Neural cell (in vitro differentiated cells): Measurements from ENCODE around the gene KMT2D. TPM values are rescaled to one million over a fixed set of nuclear protein-coding genes. Genes with fewer than 3 reads are reported as not detected.

Experiments
- H2AFZ ChIP-seq: fragments of 200-600, 300-800 bp; sonication (generic), shearing (Covaris generic); 2 replicates; pipeline ENCODE4 v1.6.0; 2014; ENCODE audit warnings: low read depth, mild to moderate bottlenecking, antibody characterized with exemption, low read length, moderate library complexity
- H3F3A ChIP-seq: fragments of 200-600 bp; shearing (Covaris generic); 2 replicates; pipeline ENCODE4 v1.6.1; 2016; ENCODE audit warnings: mild to moderate bottlenecking, moderate library complexity, mixed read lengths, antibody characterized with exemption, low read length; ENCODE audit not compliant: insufficient read depth, poor library complexity, severe bottlenecking
- H3K27ac ChIP-seq: fragments of 200-600, 300-800 bp; sonication (generic), shearing (Covaris generic); 2 replicates; pipeline ENCODE4 v1.5.1; 2014; ENCODE audit warnings: mild to moderate bottlenecking, low read length, moderate library complexity
- H3K27me3 ChIP-seq: fragments of 300-800, 200-600 bp; sonication (generic), shearing (Covaris generic); 2 replicates; pipeline ENCODE4 v1.6.0; 2014; ENCODE audit warnings: mild to moderate bottlenecking, low read depth, low read length, moderate library complexity; ENCODE audit not compliant: insufficient read depth
- H3K36me3 ChIP-seq: fragments of 300-800, 200-600 bp; sonication (generic), shearing (Covaris generic); 2 replicates; pipeline ENCODE4 v1.5.1; 2014; ENCODE audit warnings: mild to moderate bottlenecking, antibody characterized with exemption, low read length, moderate library complexity; ENCODE audit not compliant: insufficient read depth
- H3K4me2 ChIP-seq: fragments of 300-800, 200-600 bp; sonication (generic), shearing (Covaris generic); 2 replicates; pipeline ENCODE4 v1.6.0; 2014; ENCODE audit warnings: mild to moderate bottlenecking, low read length
- H3K4me3 ChIP-seq: fragments of 300-800, 200-600 bp; sonication (generic), shearing (Covaris generic); 2 replicates; pipeline ENCODE4 v1.5.1; 2014; ENCODE audit warnings: mild to moderate bottlenecking, low read length, moderate library complexity
- H3K79me2 ChIP-seq: fragments of 200-600 bp; shearing (Covaris generic); replicated peaks from 2 replicates; pipeline ENCODE4 v1.6.0; 2014; ENCODE audit warnings: mild to moderate bottlenecking, low read length, moderate library complexity; ENCODE audit not compliant: insufficient read depth
- H3K9ac ChIP-seq: fragments of 300-800, 200-600 bp; sonication (generic), shearing (Covaris generic); 2 replicates; pipeline ENCODE4 v1.6.1; 2016; ENCODE audit warnings: mild to moderate bottlenecking, low read length, mixed read lengths
- H3K9me2 ChIP-seq: fragments of 200-600 bp; shearing (Covaris generic); 2 replicates; pipeline ENCODE4 v1.6.1; 2016; ENCODE audit warnings: mild to moderate bottlenecking, low read length, mixed read lengths; ENCODE audit not compliant: insufficient read depth
- H3K9me3 ChIP-seq: fragments of 200-600, 300-800 bp; sonication (generic), shearing (Covaris generic); 2 replicates; pipeline ENCODE4 v1.6.1; 2016; ENCODE audit warnings: mild to moderate bottlenecking, mixed run types, low read length, moderate library complexity, mixed read lengths
- H4K20me1 ChIP-seq: fragments of 200-600 bp; shearing (Covaris generic); 2 replicates; pipeline ENCODE4 v1.6.1; 2016; ENCODE audit warnings: mild to moderate bottlenecking, mixed run types; ENCODE audit not compliant: insufficient read depth
- EP300 ChIP-seq: fragments of 450-650 bp; conservative IDR thresholded peaks from 2 replicates; pipeline ENCODE4 v1.6.1; 2014; ENCODE audit warnings: antibody characterized with exemption, mild to moderate bottlenecking, moderate library complexity; ENCODE audit not compliant: poor library complexity, severe bottlenecking
- EZH2 ChIP-seq: fragments of 200-600, 300-800 bp; shearing (Covaris generic), sonication (generic); IDR thresholded peaks from 2 replicates; pipeline ENCODE4 v1.6.1; 2014; ENCODE audit warnings: antibody characterized with exemption, low read length, borderline replicate concordance, mild to moderate bottlenecking; ENCODE audit not compliant: insufficient read depth, poor library complexity, severe bottlenecking
- MXI1 ChIP-seq: fragments of 450-650 bp; conservative IDR thresholded peaks from 2 replicates; pipeline ENCODE4 v1.6.1; 2014; ENCODE audit warnings: antibody characterized with exemption, mild to moderate bottlenecking; ENCODE audit not compliant: poor library complexity, severe bottlenecking
- POLR2AphosphoS5 ChIP-seq: IDR thresholded peaks from 2 replicates; pipeline ENCODE4 v1.6.1; 2012
- RAD21 ChIP-seq: fragments of 450-650 bp; conservative IDR thresholded peaks from 2 replicates; pipeline ENCODE4 v1.6.1; 2014; ENCODE audit warnings: antibody characterized with exemption, mild to moderate bottlenecking, moderate library complexity
- SMC3 ChIP-seq: fragments of 450-650 bp; conservative IDR thresholded peaks from 2 replicates; pipeline ENCODE4 v1.6.1; 2014; ENCODE audit warnings: antibody characterized with exemption, mild to moderate bottlenecking, moderate library complexity; ENCODE audit not compliant: poor library complexity
- TAF1 ChIP-seq: IDR thresholded peaks from 2 replicates; pipeline ENCODE4 v1.6.1; 2012; ENCODE audit warnings: low read depth
- polyA plus RNA-seq: library from polyadenylated mRNA; depleted of rRNA; stranded (reverse); fragments of >200 nt; gene quantifications from 2 replicates; pipeline ENCODE4 v1.2.3, GENCODE V29; 2014
- TF ChIP-seq, protein P1 (sequence below): IDR thresholded peaks from 2 replicates; pipeline ENCODE4 v1.6.1; 2012; ENCODE audit warnings: borderline replicate concordance
- TF ChIP-seq, protein P2 (sequence below): fragments of 450-650 bp; IDR thresholded peaks from 2 replicates; pipeline ENCODE4 v1.5.1; 2014; ENCODE audit warnings: antibody characterized with exemption, mild to moderate bottlenecking, moderate library complexity; ENCODE audit not compliant: poor library complexity, severe bottlenecking

KMT2D gene
- polyA plus RNA-seq, 1 donor from 2014 or later, result 15.8 TPM

DNA sequence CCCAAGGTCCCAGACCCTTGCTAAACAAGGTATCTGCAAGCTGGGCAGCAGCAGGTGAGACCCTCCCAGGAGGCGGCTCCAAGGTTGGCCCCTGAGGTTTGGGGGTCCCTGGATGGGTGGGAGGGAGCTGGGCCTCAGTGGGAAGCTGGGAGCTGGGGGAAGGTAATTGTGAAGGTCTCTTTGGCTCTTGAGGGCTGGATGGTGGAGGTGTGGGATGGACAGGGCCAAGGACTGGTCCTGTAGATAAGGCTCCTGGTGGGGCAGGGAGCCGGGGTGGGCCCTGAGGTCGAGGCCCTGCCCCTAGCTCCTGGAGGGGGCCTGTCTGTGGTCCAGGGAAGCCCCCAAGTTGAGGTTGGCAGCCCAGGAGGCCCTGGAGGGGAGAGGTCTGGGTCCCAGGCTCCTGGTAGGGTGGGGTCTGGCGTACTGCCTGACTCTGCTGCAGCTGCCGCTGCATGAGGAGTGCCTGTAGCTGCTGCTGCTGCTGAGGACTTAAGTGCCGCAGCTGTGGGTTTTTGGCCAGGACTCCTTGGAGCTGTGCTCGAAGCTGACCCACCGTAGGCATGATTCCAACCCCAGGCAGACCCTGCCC lies 28.9 kb downstream of the KMT2D start:
- TF ChIP-seq EP300 (no peak), RAD21 (no peak), TAF1 (no peak), SMC3 (no peak)
- no peaks in the 10 kb centered on the region for H4K20me1 ChIP-seq
- H3K4me2 ChIP-seq, result no peak overlapping the region
- H3K9me2 ChIP-seq, result no peaks in the 10 kb centered on the region
- H3K9me3 ChIP-seq, result no peaks in the 10 kb centered on the region
- H3K27me3 ChIP-seq, result no peaks in the 10 kb centered on the region
- no peaks in the 10 kb centered on the region for H3F3A ChIP-seq
- no peak overlapping the region for H3K9ac ChIP-seq
- no peak overlapping the region for H3K4me3 ChIP-seq
- H3K79me2 ChIP-seq, result no peaks in the 10 kb centered on the region
- no peaks in the 10 kb centered on the region for H3K36me3 ChIP-seq
- no peak overlapping the region for H2AFZ ChIP-seq
- H3K27ac ChIP-seq, result no peak overlapping the region

DNA sequence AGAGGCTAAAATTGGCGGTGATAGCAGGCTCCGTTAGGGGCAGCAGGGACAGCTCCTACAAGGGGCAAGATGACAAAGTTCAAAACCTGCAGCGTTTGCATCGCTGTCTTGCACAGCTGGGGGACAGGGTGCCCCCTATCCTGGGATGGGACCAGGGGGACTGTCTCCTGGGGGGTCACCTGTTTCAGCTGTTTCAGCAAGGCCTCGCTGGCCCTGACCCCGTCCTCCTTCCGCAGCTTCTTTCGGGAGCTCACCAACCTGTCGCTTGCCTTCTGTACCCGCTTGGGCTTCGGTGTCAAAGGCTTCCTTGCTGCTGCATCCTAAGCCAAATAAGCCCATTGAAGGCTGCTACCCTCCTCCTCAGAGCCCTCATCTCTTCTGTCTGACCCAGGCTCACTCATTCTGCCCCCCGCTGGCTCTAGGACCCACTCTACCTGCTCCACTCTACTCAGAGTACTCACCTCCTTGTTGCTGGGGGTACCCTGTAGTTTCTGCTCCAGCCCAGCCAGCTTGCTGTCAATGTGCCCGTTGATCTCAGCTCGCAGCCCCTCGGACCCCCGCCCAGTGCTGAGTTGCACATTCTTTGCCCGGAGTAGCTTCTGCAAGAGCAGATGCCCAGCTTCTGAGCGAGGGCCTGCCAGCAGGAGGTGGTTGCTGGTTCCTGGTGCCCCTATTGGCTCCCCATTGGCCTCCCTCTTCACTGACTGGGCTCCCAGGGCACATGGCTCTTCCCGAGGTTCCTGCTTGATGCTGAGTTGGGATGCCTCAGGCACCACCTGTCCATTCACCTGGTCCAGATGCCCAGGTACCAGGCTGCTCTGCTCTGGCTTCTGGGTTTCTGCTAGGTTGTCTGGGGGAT lies 29.7 kb downstream of the KMT2D start:
- no peak overlapping the region for H3K27ac ChIP-seq

More for the DNA sequence above, 29.7 kb downstream of the KMT2D start:
- H3K27me3 ChIP-seq, result no peaks in the 10 kb centered on the region
- H3K79me2 ChIP-seq, result no peaks in the 10 kb centered on the region
- no peak overlapping the region for H3K9ac ChIP-seq
- H3F3A ChIP-seq, result no peaks in the 10 kb centered on the region
- no peak overlapping the region for H2AFZ ChIP-seq
- TF ChIP-seq EZH2 (no peak), MXI1 (no peak), RAD21 (no peak), EP300 (no peak), POLR2AphosphoS5 (no peak), TAF1 (no peak), SMC3 (no peak)
- TF ChIP-seq, protein P1, sequence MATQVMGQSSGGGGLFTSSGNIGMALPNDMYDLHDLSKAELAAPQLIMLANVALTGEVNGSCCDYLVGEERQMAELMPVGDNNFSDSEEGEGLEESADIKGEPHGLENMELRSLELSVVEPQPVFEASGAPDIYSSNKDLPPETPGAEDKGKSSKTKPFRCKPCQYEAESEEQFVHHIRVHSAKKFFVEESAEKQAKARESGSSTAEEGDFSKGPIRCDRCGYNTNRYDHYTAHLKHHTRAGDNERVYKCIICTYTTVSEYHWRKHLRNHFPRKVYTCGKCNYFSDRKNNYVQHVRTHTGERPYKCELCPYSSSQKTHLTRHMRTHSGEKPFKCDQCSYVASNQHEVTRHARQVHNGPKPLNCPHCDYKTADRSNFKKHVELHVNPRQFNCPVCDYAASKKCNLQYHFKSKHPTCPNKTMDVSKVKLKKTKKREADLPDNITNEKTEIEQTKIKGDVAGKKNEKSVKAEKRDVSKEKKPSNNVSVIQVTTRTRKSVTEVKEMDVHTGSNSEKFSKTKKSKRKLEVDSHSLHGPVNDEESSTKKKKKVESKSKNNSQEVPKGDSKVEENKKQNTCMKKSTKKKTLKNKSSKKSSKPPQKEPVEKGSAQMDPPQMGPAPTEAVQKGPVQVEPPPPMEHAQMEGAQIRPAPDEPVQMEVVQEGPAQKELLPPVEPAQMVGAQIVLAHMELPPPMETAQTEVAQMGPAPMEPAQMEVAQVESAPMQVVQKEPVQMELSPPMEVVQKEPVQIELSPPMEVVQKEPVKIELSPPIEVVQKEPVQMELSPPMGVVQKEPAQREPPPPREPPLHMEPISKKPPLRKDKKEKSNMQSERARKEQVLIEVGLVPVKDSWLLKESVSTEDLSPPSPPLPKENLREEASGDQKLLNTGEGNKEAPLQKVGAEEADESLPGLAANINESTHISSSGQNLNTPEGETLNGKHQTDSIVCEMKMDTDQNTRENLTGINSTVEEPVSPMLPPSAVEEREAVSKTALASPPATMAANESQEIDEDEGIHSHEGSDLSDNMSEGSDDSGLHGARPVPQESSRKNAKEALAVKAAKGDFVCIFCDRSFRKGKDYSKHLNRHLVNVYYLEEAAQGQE, result no peak
- TF ChIP-seq, protein P2, sequence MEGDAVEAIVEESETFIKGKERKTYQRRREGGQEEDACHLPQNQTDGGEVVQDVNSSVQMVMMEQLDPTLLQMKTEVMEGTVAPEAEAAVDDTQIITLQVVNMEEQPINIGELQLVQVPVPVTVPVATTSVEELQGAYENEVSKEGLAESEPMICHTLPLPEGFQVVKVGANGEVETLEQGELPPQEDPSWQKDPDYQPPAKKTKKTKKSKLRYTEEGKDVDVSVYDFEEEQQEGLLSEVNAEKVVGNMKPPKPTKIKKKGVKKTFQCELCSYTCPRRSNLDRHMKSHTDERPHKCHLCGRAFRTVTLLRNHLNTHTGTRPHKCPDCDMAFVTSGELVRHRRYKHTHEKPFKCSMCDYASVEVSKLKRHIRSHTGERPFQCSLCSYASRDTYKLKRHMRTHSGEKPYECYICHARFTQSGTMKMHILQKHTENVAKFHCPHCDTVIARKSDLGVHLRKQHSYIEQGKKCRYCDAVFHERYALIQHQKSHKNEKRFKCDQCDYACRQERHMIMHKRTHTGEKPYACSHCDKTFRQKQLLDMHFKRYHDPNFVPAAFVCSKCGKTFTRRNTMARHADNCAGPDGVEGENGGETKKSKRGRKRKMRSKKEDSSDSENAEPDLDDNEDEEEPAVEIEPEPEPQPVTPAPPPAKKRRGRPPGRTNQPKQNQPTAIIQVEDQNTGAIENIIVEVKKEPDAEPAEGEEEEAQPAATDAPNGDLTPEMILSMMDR, result no peak
- no peak overlapping the region for H3K4me3 ChIP-seq
- no peaks in the 10 kb centered on the region for H3K9me2 ChIP-seq
- no peaks in the 10 kb centered on the region for H4K20me1 ChIP-seq
- H3K36me3 ChIP-seq, result no peaks in the 10 kb centered on the region
- no peak overlapping the region for H3K4me2 ChIP-seq
- no peaks in the 10 kb centered on the region for H3K9me3 ChIP-seq
